ENCODE data around the gene PLEKHS1.
"Not testable (repeated sequence)": the region's sequence is repeated elsewhere in the genome, so short reads cannot be mapped to it uniquely, and the experiment has no call there.

The PLEKHS1 gene

DNA sequence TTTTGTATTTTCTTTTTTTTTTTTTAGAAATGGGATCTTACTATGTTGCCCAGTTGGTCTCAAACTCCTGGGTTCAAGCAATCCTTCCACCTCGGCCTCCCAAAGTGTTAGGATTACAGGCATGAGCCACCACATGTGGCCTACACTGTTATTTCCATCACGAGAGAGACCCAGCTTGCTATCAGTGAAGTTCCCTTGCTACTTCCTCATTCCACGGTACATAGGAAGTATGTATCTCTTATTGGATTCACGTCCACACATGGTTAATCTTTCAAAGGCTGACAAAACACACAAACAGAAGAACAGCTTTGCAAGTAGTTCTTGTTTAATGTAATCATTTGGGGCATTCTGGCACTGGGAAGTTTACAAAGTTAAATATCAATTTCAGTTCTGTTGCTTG is 51.5 kb downstream of the PLEKHS1 start:
- no peak for DNase-seq

DNA sequence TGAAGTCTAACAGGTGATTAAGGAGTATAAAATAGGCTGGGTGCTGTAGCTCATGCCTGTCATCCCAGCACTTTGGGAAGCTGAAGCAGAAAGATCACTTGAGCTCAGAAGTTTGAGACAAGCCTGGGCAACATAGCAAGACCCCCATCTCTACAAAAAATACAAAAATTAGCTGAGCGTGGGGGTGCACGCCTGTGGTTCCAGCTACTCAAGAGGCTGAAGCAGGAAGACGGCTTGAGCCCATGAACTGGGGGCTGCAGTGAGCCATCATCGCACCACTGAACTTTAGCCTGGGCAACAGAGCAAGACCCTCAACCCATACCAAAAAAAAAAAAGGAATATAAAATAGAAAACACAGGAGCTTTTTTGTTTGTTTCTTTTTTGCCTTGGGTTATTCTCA is 55.0 kb downstream of the PLEKHS1 start:
- no peak for DNase-seq

DNA sequence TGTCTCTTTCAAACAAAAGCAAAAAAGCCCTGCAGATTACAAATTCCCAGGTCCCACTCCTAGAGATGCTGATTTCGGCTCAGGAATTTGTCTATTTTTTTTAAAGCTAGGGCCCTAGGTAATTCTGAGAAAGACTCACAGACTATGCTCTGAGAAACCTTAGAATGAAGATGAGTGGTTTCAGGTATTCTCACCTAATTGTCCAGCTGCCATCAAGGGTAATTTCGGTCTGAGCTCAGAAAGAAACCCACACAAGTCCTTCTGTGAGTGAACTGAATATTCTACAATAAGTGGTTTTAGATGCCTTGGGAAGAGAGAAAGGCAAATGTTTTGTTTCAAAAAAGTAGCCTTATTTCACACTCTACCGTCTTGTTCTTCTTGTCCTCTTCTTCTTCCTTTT is 56.7 kb downstream of the PLEKHS1 start:
- no peak for DNase-seq

GRCh38 chr10:113814700-113815099 is 63.2 kb downstream of the PLEKHS1 start:
- DNase-seq = not testable (repeated sequence)

- no peak for DNase-seq
Observed at GRCh38 chr10:113819989-113820388, 68.5 kb downstream of the PLEKHS1 start.

- DNase-seq = no peak
Observed at GRCh38 chr10:113820507-113820906, 69.0 kb downstream of the PLEKHS1 start.

DNA sequence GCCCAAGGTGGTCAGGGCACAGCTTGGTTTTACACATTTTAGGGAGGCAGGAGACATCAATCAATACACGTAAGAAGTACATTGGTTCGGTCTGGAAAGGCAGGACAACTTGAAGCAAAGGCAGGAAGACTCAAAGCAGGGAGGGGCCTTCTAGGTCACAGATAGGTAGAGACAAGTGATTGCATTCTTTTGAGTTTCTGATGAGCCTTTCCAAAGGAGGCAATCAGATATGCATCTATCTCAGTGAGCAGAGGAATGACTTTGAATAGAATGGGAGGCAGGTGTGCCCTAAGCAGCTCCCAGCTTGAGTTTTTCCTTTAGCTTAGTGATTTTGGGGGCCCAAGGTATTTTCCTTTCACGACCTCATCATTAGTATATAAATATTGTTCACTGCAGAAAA is 69.8 kb downstream of the PLEKHS1 start:
- DNase-seq = not testable (repeated sequence)

- no peak for DNase-seq
Observed at GRCh38 chr10:113822174-113822573, 70.7 kb downstream of the PLEKHS1 start.

GRCh38 chr10:113823389-113823788 is 71.9 kb downstream of the PLEKHS1 start:
- DNase-seq = no peak

DNA sequence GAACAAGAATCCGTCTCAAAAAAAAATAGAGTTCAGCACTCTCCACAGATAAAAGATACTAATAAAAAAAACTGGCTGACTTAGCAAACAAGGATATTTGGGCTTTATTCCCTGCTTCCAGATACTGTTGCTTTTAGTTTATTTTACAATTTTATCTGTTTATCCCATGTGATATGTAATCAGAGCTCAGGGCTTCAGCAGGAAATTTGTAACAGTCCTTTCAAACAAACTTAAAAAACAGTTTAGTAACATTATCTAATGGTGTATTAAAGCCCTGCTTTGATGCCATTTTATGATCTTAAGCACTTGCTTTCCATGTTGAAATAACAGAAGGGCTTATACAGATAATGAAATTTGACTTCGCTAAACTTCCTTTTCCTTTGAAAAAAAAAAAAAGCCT is 74.3 kb downstream of the PLEKHS1 start:
- no peak for DNase-seq

DNA sequence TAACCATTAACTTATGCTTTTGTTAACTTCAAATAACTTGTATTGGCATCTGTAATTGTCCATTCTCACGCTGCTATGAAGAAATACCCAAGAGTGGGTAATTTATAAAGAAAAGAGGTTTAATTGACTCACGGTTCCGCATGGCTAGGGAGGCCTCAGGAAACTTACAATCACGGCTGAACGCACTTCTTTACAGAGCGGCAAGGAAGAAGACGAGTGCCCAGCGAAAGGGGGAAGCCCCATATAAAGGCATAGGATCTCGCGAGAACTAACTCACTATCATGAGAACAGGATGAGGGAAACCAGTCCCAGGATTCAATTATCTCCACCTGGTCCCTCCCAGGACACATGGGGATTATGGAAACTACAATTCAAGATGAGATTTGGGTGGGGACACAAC is 77.1 kb downstream of the PLEKHS1 start:
- not testable (repeated sequence) for DNase-seq

Measured in retina (tissue), 1 donor.